Parathyroid adenoma (tissue), 2 donors: ENCODE measurements around the gene CCDC192.

Source experiments
- H2AFZ ChIP-seq: fragments of 300-600 bp; sonication (generic); one replicate; pipeline ENCODE4 v1.7.0; 2017; ENCODE audit warnings: antibody characterized with exemption, mild to moderate bottlenecking
- H3K27ac ChIP-seq: fragments of 300-600 bp; sonication (generic); one replicate; pipeline ENCODE4 v1.7.0; 2017
- H3K27me3 ChIP-seq: fragments of 300-600 bp; sonication (generic); one replicate; pipeline ENCODE4 v1.7.0; 2017; ENCODE audit warnings: low read length; ENCODE audit not compliant: control insufficient read depth, insufficient read depth
- H3K36me3 ChIP-seq: fragments of 300-600 bp; sonication (generic); one replicate; pipeline ENCODE4 v1.7.0; 2017; ENCODE audit warnings: low read length; ENCODE audit not compliant: control insufficient read depth, insufficient read depth
- H3K4me1 ChIP-seq: fragments of 300-600 bp; sonication (generic); one replicate; pipeline ENCODE4 v1.7.0; 2017; ENCODE audit warnings: control low read depth
- H3K4me2 ChIP-seq: fragments of 300-600 bp; sonication (generic); one replicate; pipeline ENCODE4 v1.7.0; 2017; ENCODE audit warnings: low read length
- H3K4me3 ChIP-seq: fragments of 300-600 bp; sonication (generic); one replicate; pipeline ENCODE4 v1.7.0; 2017; ENCODE audit warnings: low read depth, low read length
- H3K79me2 ChIP-seq: fragments of 300-600 bp; sonication (generic); one replicate; pipeline ENCODE4 v1.7.0; 2017; ENCODE audit warnings: control low read depth
- H3K9ac ChIP-seq: fragments of 300-600 bp; sonication (generic); one replicate; pipeline ENCODE4 v1.7.0; 2017; ENCODE audit warnings: mild to moderate bottlenecking
- H3K9me3 ChIP-seq: fragments of 300-600 bp; sonication (generic); one replicate; pipeline ENCODE4 v1.7.0; 2017; ENCODE audit warnings: low read length; ENCODE audit not compliant: control insufficient read depth
- CTCF ChIP-seq: fragments of 300-600 bp; sonication (generic); IDR thresholded peaks from one replicate; pipeline ENCODE4 v1.7.0; 2017; ENCODE audit warnings: antibody characterized with exemption, mild to moderate bottlenecking
- donor health status: primary hyperparathyroidism.

The CCDC192 gene

GRCh38 chr5:127796211-127796610 is 93.0 kb downstream of the CCDC192 start:
- H3K79me2 ChIP-seq: no peaks in the 10 kb centered on the region
- no peak overlapping the region for H3K9ac ChIP-seq
- no peak overlapping the region for H3K4me2 ChIP-seq
- H3K27me3 ChIP-seq: no peaks in the 10 kb centered on the region
- no peak overlapping the region for H3K27ac ChIP-seq
- H3K9me3 ChIP-seq: no peaks in the 10 kb centered on the region
- no peak overlapping the region for H3K4me3 ChIP-seq
- no peak overlapping the region for H2AFZ ChIP-seq
- no peaks in the 10 kb centered on the region for H3K36me3 ChIP-seq
- no peak for TF ChIP-seq CTCF
- no peaks in the 10 kb centered on the region for H3K4me1 ChIP-seq

DNA sequence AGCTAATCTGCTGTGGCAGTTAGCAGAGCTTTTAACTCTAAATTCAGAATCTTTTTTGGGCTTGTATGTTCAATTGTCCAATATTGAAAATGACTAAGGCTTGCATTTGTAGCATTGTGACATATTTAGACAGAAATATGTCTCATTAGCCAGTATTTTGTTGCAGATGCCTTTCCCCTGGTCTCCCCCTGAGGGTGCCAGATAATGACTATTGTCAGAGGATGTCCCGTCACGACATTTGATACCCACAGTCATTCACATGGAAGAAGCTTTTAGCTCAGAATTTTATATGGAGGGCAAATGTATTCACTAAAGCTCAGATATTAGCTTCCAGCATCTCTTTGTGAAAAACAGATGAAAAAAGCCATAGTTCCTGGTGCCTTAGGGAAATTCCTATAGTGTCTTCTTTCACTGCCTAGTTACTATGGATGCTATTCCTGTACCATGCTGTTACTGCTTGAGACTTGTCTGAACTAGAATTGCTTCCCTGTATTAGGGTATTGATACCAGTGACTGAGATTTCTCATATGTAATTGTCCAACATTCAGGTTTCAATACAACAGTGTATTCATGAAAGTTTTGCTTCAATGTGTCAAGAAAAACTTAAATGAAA is 96.2 kb downstream of the CCDC192 start:
- Histone ChIP-seq H3K36me3 (no peaks in the 10 kb centered on the region), H3K9me3 (no peaks in the 10 kb centered on the region), H2AFZ (no peak overlapping the region), H3K4me2 (no peak overlapping the region), H3K9ac (no peak overlapping the region), H3K27ac (no peak overlapping the region), H3K79me2 (no peaks in the 10 kb centered on the region), H3K4me3 (no peak overlapping the region), H3K4me1 (no peaks in the 10 kb centered on the region), H3K27me3 (no peaks in the 10 kb centered on the region)
- TF ChIP-seq CTCF: no peak

GRCh38 chr5:127801751-127802476 is 98.7 kb downstream of the CCDC192 start:
- no peak for TF ChIP-seq CTCF
- no peak overlapping the region for H3K4me2 ChIP-seq
- no peak overlapping the region for H2AFZ ChIP-seq
- H3K79me2 ChIP-seq: no peaks in the 10 kb centered on the region
- no peaks in the 10 kb centered on the region for H3K9me3 ChIP-seq
- H3K9ac ChIP-seq: no peak overlapping the region
- no peaks in the 10 kb centered on the region for H3K4me1 ChIP-seq
- no peak overlapping the region for H3K4me3 ChIP-seq
- H3K27me3 ChIP-seq: no peaks in the 10 kb centered on the region
- no peaks in the 10 kb centered on the region for H3K36me3 ChIP-seq
- H3K27ac ChIP-seq: no peak overlapping the region

GRCh38 chr5:127802477-127802865 is 99.3 kb downstream of the CCDC192 start:
- no peaks in the 10 kb centered on the region for H3K79me2 ChIP-seq
- H2AFZ ChIP-seq: no peak overlapping the region
- no peak overlapping the region for H3K4me2 ChIP-seq
- TF ChIP-seq CTCF: no peak
- no peaks in the 10 kb centered on the region for H3K9me3 ChIP-seq
- no peak overlapping the region for H3K4me3 ChIP-seq
- H3K27ac ChIP-seq: no peak overlapping the region
- no peaks in the 10 kb centered on the region for H3K36me3 ChIP-seq
- no peaks in the 10 kb centered on the region for H3K27me3 ChIP-seq
- H3K4me1 ChIP-seq: no peaks in the 10 kb centered on the region
- H3K9ac ChIP-seq: no peak overlapping the region
